Thymus (tissue), 11 donors: Measurements from ENCODE around the gene IL23R. TPM values are rescaled to one million over a fixed set of nuclear protein-coding genes. Genes with fewer than 3 reads are reported as not detected.

ENCODE experiments used
- DNase-seq, 9 donors: peaks; one replicate each; pipeline ENCODE4 v3.0.0-alpha.2; 2013; ENCODE audit warnings: low spot score in 9 of 9, low read depth in 6 of 9, missing footprints in 1 of 9
- H3K27ac ChIP-seq, 2 donors: one replicate each; pipeline ENCODE4 v1.5.1; 2013; ENCODE audit warnings: control low read depth in 1 of 2, low read depth in 1 of 2, low read length in 1 of 2, mild to moderate bottlenecking in 1 of 2, moderate library complexity in 1 of 2
- H3K27me3 ChIP-seq, 2 donors: one replicate each; pipeline ENCODE4 v1.5.1; 2013; ENCODE audit warnings: low read length in 1 of 2; ENCODE audit not compliant: control insufficient read depth in 2 of 2, insufficient read depth in 1 of 2
- H3K36me3 ChIP-seq, 2 donors: one replicate each; pipeline ENCODE4 v1.5.1; 2013; ENCODE audit warnings: low read length in 1 of 2, mild to moderate bottlenecking in 1 of 2, moderate library complexity in 1 of 2; ENCODE audit not compliant: control insufficient read depth in 2 of 2, insufficient read depth in 2 of 2
- H3K4me1 ChIP-seq, 2 donors: one replicate each; pipeline ENCODE4 v1.5.1; 2013; ENCODE audit warnings: low read length in 2 of 2; ENCODE audit not compliant: control insufficient read depth in 2 of 2, insufficient read depth in 2 of 2
- H3K4me3 ChIP-seq, 2 donors: one replicate each; pipeline ENCODE4 v1.5.1; 2013; ENCODE audit warnings: low read length in 2 of 2, control low read depth in 1 of 2, mild to moderate bottlenecking in 1 of 2
- H3K9me3 ChIP-seq, 2 donors: one replicate each; pipeline ENCODE4 v1.5.1; 2013; ENCODE audit warnings: low read length in 1 of 2, mild to moderate bottlenecking in 1 of 2; ENCODE audit not compliant: control insufficient read depth in 2 of 2, insufficient read depth in 1 of 2
- WGBS: extraction: QIAGEN DNeasy Blood & Tissue Kit; methylation state at CpG from one replicate; pipeline ENCODE4 v1.1.7; 2013; 5-methylcytosine and 5-hydroxymethylcytosine counted together
- polyA plus RNA-seq: library from polyadenylated mRNA; stranded (reverse); fragments of 200-250 nt; gene quantifications from one replicate; pipeline ENCODE4 v1.2.3, GENCODE V29; 2013
- total RNA-seq: library from RNA; stranded (reverse); fragments of 120-200 nt; gene quantifications from one replicate; pipeline ENCODE4 v1.2.4, GENCODE V29; 2013
- donor health status: healthy.

IL23R gene
- total and polyA plus RNA-seq, 2 donors: 0.14 to 0.57 TPM

DNA sequence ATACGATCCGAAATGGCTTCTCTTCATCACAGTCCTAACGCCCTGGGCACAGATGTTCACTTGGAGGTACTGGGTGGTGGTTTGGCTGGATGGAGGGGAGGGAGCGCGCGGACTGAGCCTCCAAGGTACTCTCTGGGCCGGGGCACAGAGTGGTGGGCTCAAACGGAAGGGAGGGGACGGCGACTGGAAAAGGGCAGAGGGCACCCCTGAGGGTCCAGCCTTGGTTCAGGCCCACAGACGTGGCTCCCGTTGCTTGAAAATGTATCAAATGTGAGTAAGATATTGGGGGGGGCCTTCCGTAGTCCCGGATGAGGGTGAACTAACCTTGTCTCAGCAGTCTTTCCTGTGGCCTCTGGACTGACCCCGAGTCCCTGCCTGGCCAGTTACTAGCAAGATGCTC lies 141.9 kb downstream of the IL23R start:
- Histone ChIP-seq H3K4me3 (peak overlapping the region; percentile 5 to 53), H3K27me3 (peaks cover 0 to 14% of the 10 kb centered on the region in 2 donors), H3K4me1 (peaks cover 3 to 13% of the 10 kb centered on the region in 2 donors), H3K9me3 (no peaks in the 10 kb centered on the region), H3K27ac (no peak overlapping the region), H3K36me3 (no peaks in the 10 kb centered on the region)
- DNase-seq: peak in 2 of 9 donors; percentile 8 to 20
- 16% methylated on average over 15 of the region's 15 CpGs for WGBS

Other genes with a start within 250 kb of the IL23R start
- 14.3 TPM for gene DNAI4, start 241.6 kb upstream of the IL23R start, total RNA-seq
- 4.9 TPM for gene DNAI4, start 241.6 kb upstream of the IL23R start, polyA plus RNA-seq
- gene MIER1, start 241.5 kb upstream of the IL23R start, total RNA-seq: 42.7 TPM
- 26.7 TPM for gene MIER1, start 241.5 kb upstream of the IL23R start, polyA plus RNA-seq
- gene SLC35D1, start 112.3 kb upstream of the IL23R start, total RNA-seq: 9.4 TPM
- 6.3 TPM for gene SLC35D1, start 112.3 kb upstream of the IL23R start, polyA plus RNA-seq
- not detected for gene C1orf141, start 31.5 kb upstream of the IL23R start, total RNA-seq
- 0.05 TPM for gene C1orf141, start 31.5 kb upstream of the IL23R start, polyA plus RNA-seq
- gene IL12RB2, start 141.4 kb downstream of the IL23R start, total RNA-seq: 4.6 TPM
- gene IL12RB2, start 141.4 kb downstream of the IL23R start, polyA plus RNA-seq: 1.3 TPM